Aorta (tissue), 5 donors: Measurements from ENCODE around the gene THRB. TPM values are rescaled to one million over a fixed set of nuclear protein-coding genes. Genes with fewer than 3 reads are reported as not detected.
A peak's percentile ranks its signal among the peaks of the same experiment; 100 is the strongest.

Experiments
- ATAC-seq: fragments of 200-7000 bp; cut with Tn5 transposase; one replicate; pipeline ENCODE4 v1.9.1; 2022; ENCODE audit warnings: moderate library complexity; ENCODE audit not compliant: low FRiP score
- DNase-seq, 2 donors: peaks; one replicate each; pipeline ENCODE4 v3.0.0-alpha.2; 2020
- H3K27ac ChIP-seq, 2 donors: one replicate each; pipeline ENCODE4 v1.5.1; 2013; ENCODE audit warnings: low read length in 2 of 2, mild to moderate bottlenecking in 2 of 2, moderate library complexity in 2 of 2, control low read depth in 1 of 2, inconsistent platforms in 1 of 2, low read depth in 1 of 2
- H3K27me3 ChIP-seq, 2 donors: one replicate each; pipeline ENCODE4 v1.6.1; 2013; ENCODE audit warnings: control low read depth in 1 of 2, low read length in 1 of 2, mild to moderate bottlenecking in 1 of 2, moderate library complexity in 1 of 2; ENCODE audit not compliant: insufficient read depth in 2 of 2, control insufficient read depth in 1 of 2
- H3K36me3 ChIP-seq, 2 donors: one replicate each; pipeline ENCODE4 v1.6.1; 2013; ENCODE audit warnings: control low read depth in 1 of 2, low read length in 1 of 2, mild to moderate bottlenecking in 1 of 2; ENCODE audit not compliant: insufficient read depth in 2 of 2, control insufficient read depth in 1 of 2
- H3K4me1 ChIP-seq, 2 donors: one replicate each; pipeline ENCODE4 v1.6.1; 2013; ENCODE audit warnings: low read length in 2 of 2, control low read depth in 1 of 2, mild to moderate bottlenecking in 1 of 2, moderate library complexity in 1 of 2; ENCODE audit not compliant: insufficient read depth in 2 of 2, control insufficient read depth in 1 of 2
- H3K4me3 ChIP-seq, 2 donors: one replicate each; pipeline ENCODE4 v1.5.1; 2013; ENCODE audit warnings: low read length in 2 of 2, control low read depth in 1 of 2, mild to moderate bottlenecking in 1 of 2
- H3K9me3 ChIP-seq: one replicate; pipeline ENCODE4 v1.6.1; 2013; ENCODE audit warnings: mild to moderate bottlenecking, low read length; ENCODE audit not compliant: control insufficient read depth
- WGBS, 2 donors: extraction: QIAGEN DNeasy Blood & Tissue Kit; methylation state at CpG; one replicate each; pipeline ENCODE4 v1.1.7; 2013; 5-methylcytosine and 5-hydroxymethylcytosine counted together
- intact Hi-C, 2 donors: fragments of 100-400 bp; cut with DNase I; formaldehyde crosslinking; loops; one replicate each; pipeline versions ENCODE4 v1.14.2 to v1.15.0; 2022
- polyA plus RNA-seq, 2 donors: library from polyadenylated mRNA; stranded (reverse); fragments of 200-250 nt; gene quantifications; one replicate each; pipeline ENCODE4 v1.2.3, GENCODE V29; 2013
- total RNA-seq, 2 donors: library from RNA; stranded (reverse); fragmentation: NEBNext Ultra II Directional; extraction: Animal tissue kit (Norgen Biotek cat#: 25700); gene quantifications; one replicate each; pipeline ENCODE4 v1.2.1, GENCODE V29; 2021
- donor health status: healthy with polysubstance abuse.
- donor health status: Bipolar disorder and iron deficiency.
- donor health status: DM: no; HTN: no; CAD: no.
- donor health status: DM: no; HTN: no; CAD: no.
- donor health status: DM: yes; HTN: yes; CAD: no.

The THRB gene
- total and polyA plus RNA-seq, 4 donors = 20.2 to 77.9 (median 42.8) TPM

GRCh38 chr3:24162929-24163328 is 331.7 kb downstream of the THRB start:
- H3K4me3 ChIP-seq = no peak overlapping the region
- H3K27ac ChIP-seq = no peak overlapping the region
- no peaks in the 10 kb centered on the region for H3K27me3 ChIP-seq
- H3K9me3 ChIP-seq = no peaks in the 10 kb centered on the region
- DNase-seq = no peak
- H3K36me3 ChIP-seq = no peaks in the 10 kb centered on the region
- ATAC-seq = no peak
- intact Hi-C loops = no loop called here
- 90 to 91% methylated on average over 3 of the region's 3 CpGs for WGBS, 2 donors
- H3K4me1 ChIP-seq = peaks cover 5 to 19% of the 10 kb centered on the region in 2 donors

DNA sequence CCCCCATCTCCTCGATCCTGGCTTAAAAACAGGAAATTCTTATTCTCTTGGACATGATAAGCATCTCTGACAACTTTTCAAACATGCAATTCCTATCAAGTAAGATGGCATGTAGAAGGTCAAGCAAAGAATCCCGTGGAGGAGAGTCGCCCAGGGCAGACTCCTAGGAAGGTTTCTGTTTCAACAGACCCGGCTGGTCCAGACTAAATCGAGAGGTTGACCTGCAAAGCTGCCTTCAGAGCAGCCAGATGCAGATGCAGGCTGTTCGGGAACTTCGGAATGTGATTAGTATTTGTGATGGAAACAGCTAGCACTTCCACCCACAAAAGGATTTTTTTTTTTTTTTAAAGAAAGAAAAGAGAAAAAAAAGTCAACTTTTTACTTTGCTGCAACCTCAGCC is 332.8 kb downstream of the THRB start:
- DNase-seq = no peak
- peaks cover 5 to 18% of the 10 kb centered on the region in 2 donors for H3K4me1 ChIP-seq
- ATAC-seq = no peak
- WGBS, 2 donors = 11 to 18% methylated on average over 7 of the region's 7 CpGs
- intact Hi-C loops = no loop called here
- H3K27ac ChIP-seq = peak overlapping the region in 1 of 2 donors; percentile 33
- no peaks in the 10 kb centered on the region for H3K36me3 ChIP-seq
- H3K9me3 ChIP-seq = no peaks in the 10 kb centered on the region
- no peaks in the 10 kb centered on the region for H3K27me3 ChIP-seq
- H3K4me3 ChIP-seq = no peak overlapping the region

- Histone ChIP-seq H3K27me3 (no peaks in the 10 kb centered on the region), H3K9me3 (no peaks in the 10 kb centered on the region), H3K36me3 (no peaks in the 10 kb centered on the region), H3K4me3 (no peak overlapping the region), H3K4me1 (peaks cover 5 to 13% of the 10 kb centered on the region in 2 donors), H3K27ac (no peak overlapping the region)
- intact Hi-C loops = no loop called here
- 51 to 55% methylated on average over 12 of the region's 12 CpGs for WGBS, 2 donors
- ATAC-seq (peak; percentile 42), DNase-seq (peak in 1 of 2 donors; percentile 74)
Measured at GRCh38 chr3:24160424-24161095, 334.1 kb downstream of the THRB start.

- 74% methylated on average over 6 of the region's 6 CpGs for whole genome bisulfite sequencing, 2 donors
- Histone ChIP-seq H3K27me3 (no peaks in the 10 kb centered on the region), H3K4me3 (no peak overlapping the region), H3K4me1 (peaks cover 4 to 9% of the 10 kb centered on the region in 2 donors), H3K9me3 (no peaks in the 10 kb centered on the region), H3K27ac (no peak overlapping the region), H3K36me3 (no peaks in the 10 kb centered on the region)
- intact Hi-C loops = no loop called here
- no peak for DNase-seq
- no peak for ATAC-seq
Measured at GRCh38 chr3:24158761-24159454, 335.7 kb downstream of the THRB start.

DNA sequence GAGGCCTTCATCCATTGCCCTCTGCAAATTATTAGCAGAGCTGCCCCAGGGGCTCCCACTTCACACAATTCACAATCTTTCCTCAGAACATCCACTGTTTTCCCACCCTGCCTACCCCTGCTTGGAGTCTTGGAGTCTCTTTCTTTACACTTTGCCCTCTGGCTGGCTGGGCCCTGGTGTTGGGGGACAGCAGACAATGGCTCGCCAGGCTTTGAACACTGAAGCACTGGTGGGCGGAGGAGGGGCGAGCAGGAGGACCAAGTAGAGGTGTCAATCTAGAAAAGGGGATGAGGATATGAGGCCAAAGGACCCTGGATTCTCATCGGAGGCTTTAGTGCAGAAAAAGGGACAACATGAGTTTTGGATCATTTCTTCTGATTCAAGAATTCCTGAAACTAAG is 337.5 kb downstream of the THRB start:
- DNase-seq = no peak
- ATAC-seq = no peak
- H3K4me1 ChIP-seq = peaks cover 7 to 9% of the 10 kb centered on the region in 2 donors
- H3K9me3 ChIP-seq = no peaks in the 10 kb centered on the region
- H3K4me3 ChIP-seq = no peak overlapping the region
- 95 to 97% methylated on average over 4 of the region's 4 CpGs for WGBS, 2 donors
- intact Hi-C loops = no loop called here
- H3K27ac ChIP-seq = no peak overlapping the region
- H3K36me3 ChIP-seq = no peaks in the 10 kb centered on the region
- no peaks in the 10 kb centered on the region for H3K27me3 ChIP-seq

- H3K9me3 ChIP-seq = no peaks in the 10 kb centered on the region
- ATAC-seq = no peak
- intact Hi-C loops = no loop called here
Measured at GRCh38 chr3:24156466-24156865, 338.2 kb downstream of the THRB start.

DNA sequence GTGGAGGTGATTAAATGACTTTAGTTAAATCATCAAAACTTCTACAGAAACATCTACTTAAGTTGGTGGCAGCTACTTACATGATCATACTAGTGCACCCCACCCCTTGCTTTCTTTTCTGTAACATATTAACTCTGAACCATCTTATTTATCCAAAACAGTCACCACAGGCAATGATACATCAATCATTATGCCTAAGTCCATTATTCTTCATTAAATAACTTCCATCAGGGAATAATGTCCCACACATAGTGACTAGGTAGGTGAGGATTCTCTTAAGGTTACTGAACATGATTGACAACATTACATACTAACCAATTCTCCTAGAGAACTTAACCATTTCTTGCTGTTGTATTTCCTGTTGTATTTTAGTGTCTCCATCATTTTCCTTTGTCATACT is 339.4 kb downstream of the THRB start:
- Histone ChIP-seq H3K4me3 (no peak overlapping the region), H3K9me3 (no peaks in the 10 kb centered on the region), H3K27me3 (no peaks in the 10 kb centered on the region), H3K36me3 (no peaks in the 10 kb centered on the region), H3K4me1 (peaks cover 5% of the 10 kb centered on the region in 2 donors), H3K27ac (peak overlapping the region in 1 of 2 donors; percentile 24)
- ATAC-seq (no peak), DNase-seq (no peak)
- intact Hi-C loops = no loop called here

More at GRCh38 chr3:24156466-24156865, 338.2 kb downstream of the THRB start:
- peaks cover 7 to 8% of the 10 kb centered on the region in 2 donors for H3K4me1 ChIP-seq
- DNase-seq = no peak
- peak overlapping the region in 1 of 2 donors; percentile 53 for H3K27ac ChIP-seq
- H3K27me3 ChIP-seq = no peaks in the 10 kb centered on the region
- 76 to 82% methylated on average over 2 of the region's 2 CpGs for WGBS, 2 donors
- no peak overlapping the region for H3K4me3 ChIP-seq
- H3K36me3 ChIP-seq = no peaks in the 10 kb centered on the region

- no peak for ATAC-seq
Measured at GRCh38 chr3:24154781-24155180, 339.9 kb downstream of the THRB start.

More at GRCh38 chr3:24154781-24155180, 339.9 kb downstream of the THRB start:
- no peak for DNase-seq
- Histone ChIP-seq H3K27ac (peak overlapping the region; percentile 24 to 63), H3K36me3 (no peaks in the 10 kb centered on the region), H3K4me3 (no peak overlapping the region), H3K4me1 (peaks cover 5% of the 10 kb centered on the region in 2 donors), H3K9me3 (no peaks in the 10 kb centered on the region), H3K27me3 (no peaks in the 10 kb centered on the region)
- 55 to 63% methylated on average over 1 of the region's 1 CpG for WGBS, 2 donors
- intact Hi-C loops = no loop called here
